BE2C (cell line): ENCODE measurements around the gene SETSIP.

Source experiments
- DNase-seq: peaks from one replicate; pipeline ENCODE4 v3.0.0-alpha.2; 2020
- H3K27me3 ChIP-seq: fragments of 250-450 bp; sonication (Bioruptor Pico); 2 replicates; pipeline ENCODE4 v1.5.1; 2020; ENCODE audit warnings: mild to moderate bottlenecking
- H3K36me3 ChIP-seq: fragments of 250-450 bp; sonication (Bioruptor Pico); 2 replicates; pipeline ENCODE4 v1.5.1; 2020; ENCODE audit warnings: mild to moderate bottlenecking
- H3K4me1 ChIP-seq: fragments of 250-450 bp; sonication (Bioruptor Pico); 2 replicates; pipeline ENCODE4 v1.5.1; 2020
- H3K4me3 ChIP-seq: 2 replicates; pipeline ENCODE4 v1.5.1; 2011; ENCODE audit warnings: low read depth, low read length
- H3K9me3 ChIP-seq: fragments of 250-450 bp; sonication (Bioruptor Pico); 2 replicates; pipeline ENCODE4 v1.5.1; 2020
- CTCF ChIP-seq: IDR thresholded peaks from 2 replicates; pipeline ENCODE4 v1.5.1; 2012; ENCODE audit warnings: mild to moderate bottlenecking, low read depth, low read length

Gene SETSIP

GRCh38 chr1:92043621-92044020, 31.6 kb downstream of the SETSIP start:
- Histone ChIP-seq H3K36me3 (no peaks in the 10 kb centered on the region), H3K4me1 (no peaks in the 10 kb centered on the region), H3K27me3 (no peaks in the 10 kb centered on the region), H3K4me3 (no peak overlapping the region), H3K9me3 (no peaks in the 10 kb centered on the region)
- DNase-seq: no peak
- no peak for TF ChIP-seq CTCF

DNA sequence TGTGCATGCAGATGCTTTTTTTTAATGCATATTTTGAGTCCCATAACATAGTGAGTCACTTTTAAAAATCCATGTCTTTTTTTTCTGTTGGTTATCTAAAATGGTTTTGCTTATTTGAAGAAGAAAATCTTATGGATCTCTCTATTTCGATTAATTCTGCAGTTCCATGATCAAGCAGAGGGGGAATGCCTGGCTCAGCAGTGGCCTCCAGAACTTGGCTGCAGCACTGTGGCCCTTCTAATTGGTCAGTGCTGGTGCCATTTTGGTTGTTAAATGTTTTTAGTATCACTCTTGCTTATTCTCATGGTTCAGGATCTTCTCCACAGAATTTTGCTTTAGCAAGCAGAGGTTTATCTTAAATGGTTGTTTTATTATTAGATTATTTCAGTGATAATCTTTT, 34.2 kb downstream of the SETSIP start:
- Histone ChIP-seq H3K27me3 (peaks cover 4% of the 10 kb centered on the region; the same call in 1 of the 2 replicates), H3K9me3 (no peaks in the 10 kb centered on the region), H3K4me3 (no peak overlapping the region), H3K4me1 (no peaks in the 10 kb centered on the region), H3K36me3 (no peaks in the 10 kb centered on the region)
- TF ChIP-seq CTCF: no peak
- DNase-seq: no peak

DNA sequence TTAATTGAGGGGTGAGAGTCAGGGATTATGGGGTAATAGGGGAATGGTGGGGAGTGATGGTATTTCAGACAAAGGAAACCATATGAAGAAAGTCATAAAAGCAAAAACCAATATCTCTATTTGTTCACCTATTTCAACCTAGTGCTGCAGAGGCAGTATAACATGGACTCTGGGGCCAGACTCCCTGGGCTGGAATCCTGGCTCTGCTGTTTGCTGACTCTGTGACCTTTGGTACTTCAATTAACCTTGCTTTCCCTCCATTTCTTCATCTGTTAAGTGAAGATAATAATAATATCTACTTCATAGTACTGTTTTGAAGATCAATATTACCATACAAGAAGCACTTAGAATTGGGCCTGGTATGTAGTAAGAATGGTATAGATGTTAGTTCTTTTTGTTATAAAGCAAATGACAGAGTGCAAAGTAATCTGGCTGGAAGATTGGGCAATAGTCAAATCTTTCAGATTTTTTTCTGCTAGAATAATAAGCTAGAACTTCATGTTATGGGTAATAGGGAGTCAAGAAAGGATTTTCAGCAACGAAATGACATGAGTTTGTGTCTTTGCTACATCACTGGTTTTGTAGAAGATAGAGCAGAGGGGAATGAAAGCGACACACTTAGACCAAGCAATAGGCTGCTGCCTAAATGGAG, 36.4 kb downstream of the SETSIP start:
- no peak for TF ChIP-seq CTCF
- H3K9me3 ChIP-seq: no peaks in the 10 kb centered on the region
- peaks cover 4% of the 10 kb centered on the region; the same call in 1 of the 2 replicates for H3K27me3 ChIP-seq
- DNase-seq: no peak
- H3K36me3 ChIP-seq: no peaks in the 10 kb centered on the region
- H3K4me3 ChIP-seq: no peak overlapping the region
- H3K4me1 ChIP-seq: no peaks in the 10 kb centered on the region

DNA sequence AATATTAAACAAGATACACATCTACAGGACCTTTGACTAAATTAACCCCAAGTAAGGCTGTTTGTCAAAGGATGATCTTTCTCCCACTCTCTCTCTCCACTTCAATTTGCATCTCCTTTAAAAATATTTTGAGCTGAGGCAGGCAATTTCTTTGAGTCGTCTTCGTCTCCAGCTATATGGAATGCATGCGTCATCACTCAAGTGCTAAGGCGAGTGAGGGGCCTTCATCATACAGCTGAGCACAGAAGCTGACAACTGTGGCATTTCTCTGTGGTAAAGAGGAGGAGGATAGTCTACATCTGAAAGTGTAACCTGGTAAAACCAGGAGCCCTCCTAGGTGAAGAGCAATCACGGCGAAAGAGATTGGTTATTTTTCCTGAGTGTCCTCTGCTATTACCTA, 37.8 kb downstream of the SETSIP start:
- TF ChIP-seq CTCF: no peak
- Histone ChIP-seq H3K27me3 (peaks cover 4% of the 10 kb centered on the region; the same call in 1 of the 2 replicates), H3K4me3 (no peak overlapping the region), H3K36me3 (no peaks in the 10 kb centered on the region), H3K4me1 (no peaks in the 10 kb centered on the region), H3K9me3 (no peaks in the 10 kb centered on the region)
- no peak for DNase-seq

DNA sequence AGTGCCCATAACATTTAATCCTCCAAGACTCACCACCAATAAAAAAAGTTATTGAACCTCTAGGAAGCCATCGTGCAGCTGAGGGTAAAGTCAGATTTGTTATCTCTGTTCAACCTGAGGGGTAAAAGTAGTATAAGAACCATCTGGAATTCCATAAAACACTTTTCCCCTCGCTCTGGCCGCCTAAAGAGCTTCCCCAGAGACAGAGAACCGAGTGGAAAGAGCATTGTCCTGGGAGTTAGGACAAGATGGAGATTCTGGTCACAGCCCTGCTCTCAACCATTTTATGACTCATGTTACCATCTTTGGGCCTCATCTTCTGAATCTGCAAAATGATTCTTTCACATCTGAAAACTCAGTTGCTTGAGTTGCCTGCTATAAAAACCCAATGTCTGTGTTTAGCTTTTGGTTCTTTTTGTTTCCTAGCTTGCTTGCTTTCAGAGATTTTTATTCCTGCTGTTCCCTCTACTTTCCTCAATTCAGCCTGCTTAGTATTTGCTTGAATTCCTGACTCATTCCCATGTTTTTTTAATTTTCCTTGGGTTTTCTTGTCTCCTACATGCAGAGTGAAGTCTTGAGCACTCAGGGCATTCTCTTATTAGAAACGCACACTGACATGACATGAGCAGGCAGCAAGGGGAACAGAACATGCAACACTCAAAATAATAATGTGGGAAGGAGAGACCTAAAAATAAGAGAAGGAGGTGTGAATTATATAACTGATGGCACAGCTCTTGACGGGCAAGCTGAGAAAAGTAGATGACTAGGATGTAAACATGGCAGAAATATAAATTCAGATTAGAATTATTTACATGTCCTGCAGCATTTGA, 43.7 kb downstream of the SETSIP start:
- DNase-seq: no peak
- Histone ChIP-seq H3K36me3 (no peaks in the 10 kb centered on the region), H3K9me3 (no peaks in the 10 kb centered on the region), H3K27me3 (peaks cover 15% of the 10 kb centered on the region), H3K4me1 (no peaks in the 10 kb centered on the region), H3K4me3 (no peak overlapping the region)
- TF ChIP-seq CTCF: no peak

DNA sequence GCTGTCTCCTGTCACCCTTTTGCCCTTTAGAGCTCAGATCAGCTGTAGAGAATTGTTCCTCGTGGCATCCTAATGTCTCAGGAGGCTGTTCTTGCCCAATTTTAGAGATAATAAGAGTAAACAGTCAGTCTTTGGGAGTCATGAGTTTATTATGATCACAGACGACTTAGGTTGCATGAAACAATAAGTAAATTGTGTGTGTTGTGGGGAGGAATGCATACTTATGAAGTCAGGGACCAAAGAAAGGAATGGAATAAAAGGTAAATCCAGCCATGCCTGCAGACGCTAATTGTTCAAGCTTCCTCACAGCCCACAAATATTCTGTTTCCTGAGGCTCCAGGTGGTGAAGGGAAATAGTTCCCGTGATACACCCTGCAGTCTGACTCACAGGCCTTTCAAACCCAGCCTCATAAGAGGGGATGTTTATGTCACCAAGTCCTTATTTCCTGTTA, 44.5 kb downstream of the SETSIP start:
- TF ChIP-seq CTCF: no peak
- H3K27me3 ChIP-seq: peaks cover 11% of the 10 kb centered on the region
- no peaks in the 10 kb centered on the region for H3K36me3 ChIP-seq
- no peaks in the 10 kb centered on the region for H3K9me3 ChIP-seq
- no peak overlapping the region for H3K4me3 ChIP-seq
- H3K4me1 ChIP-seq: no peaks in the 10 kb centered on the region
- DNase-seq: no peak
